ENCODE data around the gene IFFO2.

IFFO2 gene

DNA sequence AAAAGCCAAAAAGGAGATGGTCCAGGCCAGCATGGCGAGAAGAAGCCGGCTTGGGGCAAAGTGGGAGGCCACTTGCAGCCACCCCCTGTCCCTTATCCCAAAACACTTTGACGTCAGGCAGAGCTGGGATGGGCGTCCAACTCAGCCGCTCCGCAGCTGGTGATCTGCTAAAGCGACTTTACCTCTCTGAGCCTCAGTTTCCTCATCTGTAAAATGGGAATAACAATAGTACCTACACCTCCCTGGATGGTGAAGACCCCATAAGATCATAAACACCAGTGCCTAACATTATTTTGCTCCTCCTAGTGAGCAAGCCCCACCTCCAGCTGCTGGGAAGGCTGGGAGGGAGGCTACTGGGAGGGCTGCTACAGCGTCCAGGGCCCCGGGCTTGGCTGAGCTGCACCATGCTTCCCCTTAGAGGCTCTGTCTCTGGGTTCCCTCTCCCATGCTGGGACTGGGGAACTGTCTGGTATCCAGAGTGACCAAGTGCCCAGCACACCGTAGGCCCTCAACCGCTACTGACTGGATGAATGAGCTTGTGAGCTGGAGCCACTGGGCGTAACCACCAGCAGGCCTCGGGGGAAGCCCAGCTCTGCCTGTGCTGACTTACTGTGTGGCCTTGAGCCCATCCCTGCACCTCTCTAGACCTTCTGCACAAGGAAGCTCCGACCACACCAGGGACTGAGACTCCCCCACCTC lies 18.3 kb downstream of the IFFO2 start:
- DNase-seq (ENCODE audit: low spot score) = peak; percentile 73

DNA sequence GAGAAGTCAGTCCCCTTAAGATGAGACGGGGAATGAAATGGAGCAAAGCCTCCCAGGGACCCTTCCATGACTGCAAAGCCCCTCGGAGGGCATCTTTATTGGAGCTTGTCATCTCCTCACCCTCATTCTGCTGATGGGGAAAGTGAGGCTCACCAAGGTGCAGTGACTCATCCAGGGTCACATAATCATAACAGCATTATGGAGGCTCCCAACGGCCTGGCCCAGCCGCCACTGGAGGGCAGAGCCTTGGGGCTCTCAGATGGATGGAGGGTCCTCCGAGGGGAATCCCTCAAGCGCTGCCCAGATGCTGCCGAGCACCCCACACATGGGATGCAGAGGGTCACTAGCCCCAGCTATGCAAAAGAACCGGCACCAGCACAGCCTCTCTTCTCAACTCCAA lies 18.9 kb downstream of the IFFO2 start:
- no peak for FAIRE-seq
- DNase-seq (ENCODE audit: low spot score) = no peak

More for the DNA sequence above, 18.3 kb downstream of the IFFO2 start:
- peak; percentile 83 for FAIRE-seq

DNA sequence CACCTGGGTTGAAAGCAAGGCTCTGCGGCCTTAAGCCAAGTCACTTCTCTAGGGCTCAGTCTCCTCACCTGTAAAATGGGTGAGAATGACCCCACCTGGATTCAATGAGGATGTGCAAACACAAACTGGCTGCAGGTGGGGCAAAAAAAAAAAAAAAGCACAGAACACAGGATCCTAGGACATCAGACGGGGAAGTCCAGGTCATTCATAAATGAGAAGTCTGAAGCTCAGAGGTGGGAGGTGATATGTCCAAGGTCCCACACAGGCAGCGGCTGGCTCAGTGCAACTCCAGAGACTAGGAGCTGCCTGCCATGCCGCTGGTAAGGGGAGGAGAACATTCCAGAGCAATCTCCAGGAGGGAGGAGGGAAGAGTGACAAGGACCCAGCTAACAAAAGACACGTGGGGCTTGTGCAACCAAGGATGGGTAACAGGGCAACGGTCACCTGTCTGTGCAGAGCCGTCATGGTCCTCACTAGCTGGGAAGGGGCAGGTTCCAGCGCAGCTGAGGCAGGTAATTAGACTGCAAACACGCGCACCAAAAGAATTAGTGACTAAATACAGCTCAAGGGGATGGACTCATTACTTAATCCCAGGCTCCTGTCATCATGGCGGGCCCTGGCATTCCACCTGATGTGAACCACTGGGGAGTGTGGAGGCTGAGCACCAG lies 19.5 kb downstream of the IFFO2 start:
- FAIRE-seq = no peak
- DNase-seq (ENCODE audit: low spot score) = no peak

DNA sequence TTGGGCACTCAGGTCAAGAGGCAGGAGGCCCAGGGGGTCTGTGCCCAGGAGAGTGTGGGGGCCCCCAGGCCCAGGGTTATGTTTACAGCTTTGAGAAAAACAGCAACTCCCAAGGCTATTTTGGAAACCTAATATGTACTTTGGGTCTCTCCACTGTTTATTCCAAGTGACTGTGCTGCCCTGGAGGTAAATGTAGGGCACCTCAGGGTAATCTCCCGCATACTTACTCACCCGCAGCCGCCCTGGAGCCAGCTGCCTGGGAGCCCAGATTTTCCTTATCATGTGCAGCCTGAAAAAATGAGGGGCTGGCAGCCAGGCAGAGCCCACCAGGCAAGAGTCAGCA lies 20.0 kb downstream of the IFFO2 start:
- DNase-seq (ENCODE audit: low spot score) = no peak
- FAIRE-seq = no peak

DNA sequence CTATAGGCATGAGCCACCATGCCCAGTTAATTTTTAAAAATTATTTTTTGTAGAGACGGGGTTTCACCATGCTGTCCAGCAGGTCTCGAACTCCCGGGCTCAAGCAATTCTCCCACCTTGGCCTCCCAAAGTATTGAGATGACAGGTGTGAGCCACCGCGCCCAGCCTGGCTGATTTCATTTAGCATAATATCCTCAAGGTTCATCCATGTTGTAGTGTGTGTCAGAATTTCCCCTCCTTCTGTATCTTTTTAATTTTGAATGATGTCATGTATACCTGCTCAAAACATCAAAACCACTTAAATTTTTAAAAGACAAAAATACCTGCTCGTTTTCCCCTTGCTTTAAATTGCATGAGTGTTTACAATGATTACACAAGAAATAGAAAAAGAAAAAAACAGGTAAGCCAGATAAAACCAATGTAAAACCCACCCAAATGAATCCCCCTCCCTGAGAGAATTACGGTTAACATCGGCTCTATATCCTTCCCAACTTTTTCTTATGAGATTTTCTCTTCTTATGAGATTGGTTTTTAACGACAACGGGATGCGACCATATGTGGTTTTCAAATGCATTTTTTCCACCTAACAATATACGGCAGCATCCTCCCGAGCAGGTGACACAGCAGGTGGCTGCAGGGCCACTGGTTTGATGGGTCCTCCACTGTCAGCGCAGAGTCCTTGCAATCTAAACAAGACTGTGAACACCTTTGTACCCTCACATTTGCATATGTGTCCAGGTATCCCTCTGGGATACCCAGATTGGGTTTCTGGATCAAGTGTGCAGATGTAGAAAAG lies 22.1 kb downstream of the IFFO2 start:
- FAIRE-seq = no peak

DNA sequence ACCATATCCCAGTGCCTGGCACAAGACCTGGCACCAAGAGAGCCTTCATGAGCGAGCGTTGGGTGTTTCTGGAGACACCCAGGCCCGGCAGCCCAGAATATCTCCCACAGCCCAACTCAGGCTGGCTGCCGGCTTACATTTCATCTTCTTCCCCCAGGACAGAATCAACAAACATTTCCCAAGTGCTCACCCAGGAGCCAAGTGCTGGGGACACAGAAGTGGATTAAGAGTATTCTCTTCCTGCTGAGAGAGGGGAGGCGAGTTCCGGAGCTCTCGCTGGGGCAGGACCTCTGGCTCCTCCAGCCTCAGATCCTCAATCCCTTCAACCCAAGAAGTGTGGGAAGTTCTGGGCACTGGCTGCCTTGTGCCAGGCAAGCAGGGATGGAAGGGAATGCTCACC lies 23.6 kb downstream of the IFFO2 start:
- no peak for DNase-seq (ENCODE audit: low spot score)
- FAIRE-seq = no peak

More for the DNA sequence above, 22.1 kb downstream of the IFFO2 start:
- no peak for DNase-seq (ENCODE audit: low spot score)

DNA sequence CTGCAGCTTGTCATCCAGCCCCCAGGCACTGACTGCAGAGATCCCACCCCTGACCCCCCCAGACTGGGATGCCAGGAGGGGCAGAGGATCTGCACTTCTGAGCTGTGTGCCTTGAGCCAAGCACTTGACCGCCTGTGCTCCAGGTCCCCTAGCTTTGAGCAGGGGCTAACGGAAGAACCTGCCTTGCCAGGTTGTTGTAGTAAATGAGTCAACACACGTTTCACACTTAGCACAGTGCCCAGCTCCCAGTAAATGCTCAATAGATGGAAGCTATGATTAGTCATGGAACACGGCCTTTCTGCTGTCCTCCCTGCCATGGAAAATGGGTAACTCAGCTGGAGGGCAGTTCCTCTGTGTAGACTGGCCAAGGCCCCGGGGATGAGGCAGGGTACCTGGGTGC lies 24.1 kb downstream of the IFFO2 start:
- DNase-seq (ENCODE audit: low spot score) = peak; percentile 37
- peak; percentile 47 for FAIRE-seq

DNA sequence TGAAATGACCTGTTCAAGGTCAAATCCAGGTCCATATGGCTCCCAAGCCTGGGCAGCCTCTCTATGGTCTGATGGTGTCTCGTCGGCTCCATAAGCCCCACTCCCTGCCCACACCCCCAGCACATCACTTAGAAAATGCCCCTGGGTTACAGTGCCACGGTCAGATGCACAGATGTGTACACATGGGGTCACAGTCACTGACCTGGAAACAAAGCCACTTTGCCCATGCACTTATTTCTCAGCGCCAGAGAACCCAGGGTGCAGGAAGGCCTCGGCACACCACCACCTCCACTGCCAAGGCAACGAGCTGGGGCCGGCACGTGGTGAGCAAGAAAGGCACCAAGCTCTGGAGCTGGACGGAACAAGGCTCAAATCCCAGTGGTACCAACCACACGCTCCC lies 24.7 kb downstream of the IFFO2 start:
- DNase-seq (ENCODE audit: low spot score) (no peak), FAIRE-seq (peak; percentile 57)

DNA sequence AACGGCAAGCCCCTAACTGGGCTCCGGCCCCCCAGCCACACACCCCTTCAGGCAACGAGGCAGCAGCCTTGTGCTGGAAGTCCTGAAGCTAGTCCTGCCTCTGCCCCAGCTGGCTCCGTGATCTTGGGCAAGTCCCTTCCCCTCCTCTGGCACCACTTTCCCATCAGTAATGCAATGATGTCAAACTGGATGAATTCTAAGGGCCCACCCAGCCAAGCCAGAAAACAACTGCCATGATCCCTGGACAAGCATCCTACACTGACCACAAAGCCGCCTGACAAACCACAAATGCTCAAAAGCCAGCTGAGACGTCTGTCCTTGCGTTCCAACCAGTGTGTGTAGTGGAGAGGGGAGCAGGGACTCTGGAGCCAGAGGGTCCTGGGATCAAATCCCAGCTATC lies 26.8 kb downstream of the IFFO2 start:
- FAIRE-seq = peak; percentile 88

DNA sequence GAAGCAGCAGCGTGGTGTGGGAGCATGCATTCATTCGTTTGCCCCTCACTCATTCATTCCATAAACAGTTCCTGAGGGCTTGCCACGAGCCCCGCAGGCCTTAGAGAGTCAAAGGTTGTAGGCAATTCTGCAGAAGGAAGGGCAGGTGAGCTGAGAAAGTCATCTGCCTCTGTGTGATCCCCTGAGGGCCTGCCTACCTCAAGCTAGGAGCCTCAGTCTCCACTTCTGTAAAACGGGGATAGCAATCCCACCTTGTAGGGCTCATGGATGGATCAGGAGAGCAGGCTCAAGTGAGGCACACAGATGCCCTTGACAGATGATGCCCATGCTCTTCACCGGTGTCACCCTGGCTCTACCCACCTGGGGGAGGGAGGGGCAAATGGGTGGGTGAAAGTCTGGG lies 27.5 kb downstream of the IFFO2 start:
- FAIRE-seq = no peak
- DNase-seq (ENCODE audit: low spot score) = no peak

More for the DNA sequence above, 26.8 kb downstream of the IFFO2 start:
- DNase-seq (ENCODE audit: low spot score) = peak; percentile 78

DNA sequence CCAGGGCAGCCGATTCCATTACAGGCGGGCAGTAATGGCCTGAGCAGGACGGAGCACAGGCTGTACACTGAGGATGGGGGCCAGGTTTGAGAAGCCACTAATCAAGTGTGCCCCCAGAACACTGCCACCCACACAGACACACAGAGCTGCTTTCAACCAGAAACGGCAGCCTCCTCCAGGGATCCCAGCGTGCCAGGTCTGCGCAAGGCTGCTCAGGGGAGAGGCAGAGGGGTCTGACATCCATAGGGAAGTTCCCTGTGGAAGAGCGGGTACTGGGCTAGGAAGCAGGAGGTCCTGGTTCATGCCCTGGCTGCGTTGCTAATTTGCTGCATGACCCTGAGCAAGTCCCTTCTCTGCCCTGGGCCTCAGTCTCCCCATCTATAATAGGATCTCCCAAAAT lies 28.1 kb downstream of the IFFO2 start:
- no peak for DNase-seq (ENCODE audit: low spot score)
- no peak for FAIRE-seq

DNA sequence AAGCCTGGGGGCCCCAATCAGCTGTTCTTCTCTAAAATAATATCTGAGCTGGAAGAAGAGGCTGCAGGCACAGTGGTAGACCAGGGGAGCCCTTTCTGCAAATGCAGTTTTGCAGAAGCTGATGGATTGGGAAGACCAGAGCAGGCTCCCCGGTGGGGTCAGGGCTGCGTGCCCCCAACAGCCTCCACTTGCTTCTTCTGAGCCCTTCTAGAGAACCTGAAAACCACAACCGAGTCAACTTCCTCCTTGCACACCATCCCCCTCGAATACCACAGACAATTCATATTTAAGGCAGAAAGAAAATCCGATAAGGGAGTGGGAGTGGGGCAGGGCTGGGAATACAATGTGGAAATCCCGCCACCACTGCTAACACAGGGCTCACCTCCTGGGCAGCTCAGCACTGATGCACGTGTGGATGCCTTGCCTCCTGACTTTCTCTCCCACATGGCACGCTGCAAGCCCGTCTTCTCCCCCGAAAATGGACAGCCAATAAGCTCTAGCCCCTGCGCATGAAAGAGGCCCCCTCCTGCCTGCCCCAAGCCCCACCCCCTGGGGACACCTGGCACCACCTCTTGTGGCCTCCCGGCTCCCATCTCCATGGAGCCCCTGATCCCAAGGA lies 28.7 kb downstream of the IFFO2 start:
- DNase-seq (ENCODE audit: low spot score) = peak; percentile 64
- peak; percentile 8 for FAIRE-seq

DNA sequence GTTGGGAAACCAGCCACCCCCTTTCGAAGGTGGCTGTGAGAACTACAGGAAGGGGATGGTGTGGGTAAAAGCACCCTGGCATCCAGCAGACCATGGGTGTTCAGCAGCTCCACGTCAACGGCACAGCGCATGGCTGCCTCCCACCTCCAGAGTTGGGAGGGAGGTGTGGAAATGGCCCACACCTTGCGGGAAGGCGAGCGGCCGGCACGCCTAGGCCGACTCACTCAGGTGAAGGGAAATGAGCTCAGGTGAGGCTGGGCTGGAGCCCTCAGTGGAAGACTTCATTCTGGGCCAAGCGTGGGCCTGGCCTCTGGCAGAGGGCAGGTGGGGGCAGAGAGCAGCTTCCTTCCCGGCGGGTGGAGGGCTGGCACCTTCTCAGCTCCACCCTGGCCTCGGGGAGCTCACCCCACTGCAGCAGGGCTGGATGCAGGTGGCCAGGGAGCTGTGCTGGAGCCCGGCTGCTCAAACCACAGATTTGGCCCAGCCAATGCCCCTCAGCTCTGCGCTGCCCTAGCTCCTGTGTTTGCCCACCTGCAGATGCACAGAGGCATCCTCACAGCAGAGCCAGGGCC lies 29.3 kb downstream of the IFFO2 start:
- no peak for FAIRE-seq
- DNase-seq (ENCODE audit: low spot score) = peak; percentile 19

DNA sequence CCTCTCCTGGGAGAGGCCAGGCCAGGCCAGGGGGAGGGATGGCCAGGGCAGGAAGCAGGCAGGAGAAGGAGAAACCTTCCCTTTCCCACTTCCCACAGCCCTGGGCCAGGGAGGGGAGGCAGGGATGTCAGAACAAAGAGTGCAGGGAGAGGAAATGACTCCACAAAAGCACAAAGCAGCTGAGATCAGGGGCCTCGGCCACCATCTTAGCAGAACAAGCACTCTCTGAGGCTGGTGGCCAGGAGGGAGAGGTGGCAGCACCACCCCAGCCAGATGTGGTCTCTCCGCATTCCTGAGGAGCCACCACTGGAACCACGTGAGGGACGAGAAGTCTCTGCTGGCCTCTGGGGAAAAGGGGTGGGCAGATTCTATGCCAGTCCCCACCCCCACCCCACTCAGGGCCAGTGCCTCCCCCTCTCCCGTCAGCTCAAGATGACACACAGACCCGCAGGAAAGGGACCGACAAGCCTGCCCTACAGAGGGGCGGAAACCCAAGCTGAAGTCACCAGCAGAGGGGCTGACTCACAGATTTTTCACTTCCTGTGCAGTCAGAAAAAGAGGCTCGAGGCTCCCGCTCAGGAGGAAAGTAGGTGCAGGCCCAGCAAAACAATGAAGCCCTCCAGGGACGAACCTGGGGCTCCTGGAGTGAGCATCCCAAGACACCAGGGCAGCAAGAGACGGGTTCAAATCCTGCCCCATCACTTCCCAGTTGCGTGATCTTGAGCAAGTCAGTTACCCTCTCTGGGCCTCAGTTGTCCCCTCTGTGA lies 30.0 kb downstream of the IFFO2 start:
- DNase-seq (ENCODE audit: low spot score) (peak; percentile 97), FAIRE-seq (peak; percentile 90)

DNA sequence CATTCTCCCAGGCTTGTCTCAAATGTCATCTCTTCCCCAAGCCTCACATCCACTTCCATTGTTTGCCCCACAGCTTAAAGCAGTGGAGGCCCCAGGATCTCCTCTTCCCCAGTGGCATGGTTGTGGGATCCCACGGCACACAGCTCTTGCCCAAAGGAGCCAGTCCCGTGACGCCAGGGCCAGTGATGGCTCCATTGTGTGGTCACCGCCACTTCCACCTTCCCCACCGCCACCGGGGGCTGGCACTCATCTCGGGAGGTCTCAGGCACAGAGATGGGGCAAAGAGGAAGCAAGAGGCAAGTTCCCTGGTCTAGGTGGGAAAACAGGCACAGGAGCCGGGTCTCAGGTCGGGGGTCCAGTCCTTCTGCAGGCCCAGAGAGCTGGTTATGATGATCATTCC lies 31.2 kb downstream of the IFFO2 start:
- no peak for FAIRE-seq
- no peak for DNase-seq (ENCODE audit: low spot score)

DNA sequence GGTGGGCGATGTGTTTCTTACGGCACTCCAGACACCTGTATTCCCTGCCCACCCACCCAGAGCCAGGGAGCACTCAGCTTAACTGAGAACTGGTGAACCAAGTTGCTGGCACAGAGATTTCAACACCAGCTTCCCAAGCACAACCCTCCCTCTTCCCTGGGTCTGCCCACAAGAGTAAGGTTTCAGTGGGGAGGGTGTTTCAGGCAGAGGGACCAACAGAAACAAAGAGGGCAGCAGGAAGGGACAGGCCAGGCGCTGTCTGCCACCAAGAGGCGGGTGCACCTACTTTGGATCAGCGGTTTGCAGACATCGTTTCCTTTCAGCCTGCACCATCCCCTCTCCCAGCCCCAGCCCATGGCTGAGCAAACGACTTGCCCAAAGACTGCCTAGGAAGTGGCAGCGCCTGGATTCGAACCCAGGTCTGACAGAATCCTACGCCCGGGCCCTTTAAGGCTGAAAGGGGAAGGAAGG lies 32.2 kb downstream of the IFFO2 start:
- FAIRE-seq (no peak), DNase-seq (ENCODE audit: low spot score) (no peak)

DNA sequence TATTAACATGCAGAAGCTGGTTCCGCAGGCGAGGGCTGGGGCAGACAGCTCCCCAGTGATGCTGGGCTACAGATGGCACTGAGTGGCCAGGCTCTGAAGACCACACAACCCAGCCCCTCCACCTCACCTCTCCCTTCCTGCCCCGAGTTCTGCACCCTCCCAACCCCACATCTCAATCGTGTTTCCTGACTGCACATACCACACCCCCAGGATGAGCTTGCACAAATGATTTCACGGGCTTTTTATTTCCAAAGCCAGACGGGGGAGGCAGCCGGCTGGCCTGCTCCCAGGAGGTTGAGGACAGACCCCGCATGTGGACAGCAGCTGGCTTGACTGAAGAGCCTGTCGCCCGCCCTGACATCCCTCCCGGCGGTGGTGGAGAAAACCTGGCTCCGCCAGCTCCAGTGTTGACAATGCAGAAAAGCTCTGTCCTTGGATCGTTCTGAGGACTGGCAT lies 32.7 kb downstream of the IFFO2 start:
- no peak for FAIRE-seq

DNA sequence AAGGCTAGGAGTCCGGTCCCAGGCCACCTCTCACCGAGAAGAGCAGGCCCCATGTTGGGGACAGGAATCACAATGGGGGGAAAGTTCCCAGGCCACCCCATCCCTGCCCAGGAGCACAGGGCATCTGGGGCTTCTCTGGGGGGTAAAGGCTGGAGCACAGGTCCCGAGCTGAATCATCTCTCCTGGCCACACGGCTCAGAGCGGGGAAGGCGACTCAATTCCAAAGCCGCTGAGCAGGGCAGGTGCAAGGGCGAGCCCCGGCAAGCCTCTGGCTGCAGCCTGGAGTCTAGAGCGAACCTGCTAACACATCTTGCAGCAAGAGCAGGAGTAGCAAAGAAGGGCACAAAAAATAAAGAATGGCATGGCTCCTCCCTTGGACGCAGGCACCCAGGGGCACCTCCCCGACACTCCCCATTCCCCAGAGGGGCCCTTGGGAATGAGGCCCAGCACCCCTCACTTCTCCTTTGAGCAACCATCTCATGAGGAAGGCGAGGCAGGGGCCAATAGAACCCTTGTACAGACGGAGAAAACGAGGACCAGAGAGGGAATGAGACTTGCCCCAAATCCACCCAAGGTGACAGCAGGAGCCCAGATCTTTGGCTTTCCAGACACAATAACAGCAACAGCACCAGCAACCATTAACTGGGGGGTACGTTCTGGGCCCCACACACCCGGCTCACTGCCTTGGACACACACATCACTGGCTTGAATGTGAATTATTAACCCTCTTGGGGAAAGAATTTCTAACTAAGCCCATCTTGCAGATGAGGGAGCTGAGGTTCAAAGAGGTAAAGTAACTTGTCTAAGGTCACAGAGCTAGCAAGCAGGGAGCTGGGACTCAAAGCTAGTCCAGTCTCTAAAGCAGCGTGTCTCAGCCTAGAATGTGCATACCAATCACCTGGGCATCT lies 33.4 kb downstream of the IFFO2 start:
- DNase-seq (ENCODE audit: low spot score) (no peak), FAIRE-seq (no peak)

More for the DNA sequence above, 32.7 kb downstream of the IFFO2 start:
- no peak for DNase-seq (ENCODE audit: low spot score)

DNA sequence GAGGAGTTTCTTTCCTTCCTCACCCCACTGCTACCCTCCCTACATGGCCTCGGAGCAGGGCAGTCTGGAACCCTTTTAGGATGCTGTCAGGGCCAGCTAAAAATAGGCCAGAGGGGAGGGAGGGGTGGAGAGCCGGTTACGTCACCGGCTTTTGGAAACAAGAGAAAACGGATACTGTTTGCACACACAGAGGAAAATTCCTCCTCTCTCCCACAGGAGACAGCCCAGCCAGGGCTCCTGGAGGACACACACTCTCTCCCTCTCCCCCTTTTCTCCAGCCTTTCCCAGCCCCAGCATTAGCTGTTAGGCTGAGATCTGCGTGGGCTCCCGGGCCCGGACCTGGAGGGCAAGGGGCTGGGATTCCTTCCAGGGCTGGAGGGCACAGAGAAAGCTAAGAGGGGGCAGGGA lies 34.2 kb downstream of the IFFO2 start:
- FAIRE-seq = no peak
- no peak for DNase-seq (ENCODE audit: low spot score)
